ENCODE results near the gene GABRG3.

GRCh38 chr15:26935322-26935721, 35.7 kb upstream of the GABRG3 start:
- TF ChIP-seq CTCF (IDR thresholded peaks at IDR 0.05) (no peak), POLR2A (IDR thresholded peaks at IDR 0.05) (no peak)

All from breast epithelium (tissue), 3 donors.